Dermis blood vessel endothelial cell (primary cell): ENCODE measurements around the gene ORC5. TPM values are rescaled to one million over a fixed set of nuclear protein-coding genes. Genes with fewer than 3 reads are reported as not detected.

ENCODE experiments used
- DNase-seq: peaks from one replicate; pipeline ENCODE4 v3.0.0; 2010
- total RNA-seq: library from RNA; depleted of rRNA; stranded (reverse); fragments of >200 nt; gene quantifications from 2 replicates; pipeline ENCODE4 v1.2.3, GENCODE V29; 2014

ORC5 gene
- total RNA-seq, 1 donor from 2014 or later, result 30.0 TPM

DNA sequence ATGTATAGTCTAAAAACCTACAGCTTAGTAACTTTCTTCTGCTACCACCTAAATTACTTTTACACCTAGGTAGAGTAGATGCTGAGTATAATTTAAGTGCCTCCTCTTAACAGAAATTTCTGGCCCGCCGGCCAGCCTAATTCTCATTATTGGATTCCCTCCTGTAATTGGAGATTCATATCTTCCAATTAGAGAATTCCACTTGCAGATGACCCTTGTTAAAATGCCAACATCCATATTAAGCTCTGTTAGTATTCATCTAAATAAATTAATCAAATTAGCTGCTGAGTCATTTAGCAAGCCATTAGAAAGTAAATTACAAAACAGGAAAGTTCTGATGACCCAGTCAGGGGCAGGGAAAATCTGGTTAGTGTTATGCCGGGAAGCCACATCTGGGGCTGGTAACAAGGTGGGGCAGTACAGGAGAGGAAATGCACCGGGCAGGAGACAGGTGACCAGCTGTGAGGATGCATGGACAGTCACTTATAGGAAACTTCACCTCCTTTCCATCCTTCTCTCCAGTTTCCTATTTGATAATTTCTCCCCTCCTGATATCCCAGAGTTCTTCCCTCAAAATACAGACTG, 82.8 kb downstream of the ORC5 start:
- no peak for DNase-seq

DNA sequence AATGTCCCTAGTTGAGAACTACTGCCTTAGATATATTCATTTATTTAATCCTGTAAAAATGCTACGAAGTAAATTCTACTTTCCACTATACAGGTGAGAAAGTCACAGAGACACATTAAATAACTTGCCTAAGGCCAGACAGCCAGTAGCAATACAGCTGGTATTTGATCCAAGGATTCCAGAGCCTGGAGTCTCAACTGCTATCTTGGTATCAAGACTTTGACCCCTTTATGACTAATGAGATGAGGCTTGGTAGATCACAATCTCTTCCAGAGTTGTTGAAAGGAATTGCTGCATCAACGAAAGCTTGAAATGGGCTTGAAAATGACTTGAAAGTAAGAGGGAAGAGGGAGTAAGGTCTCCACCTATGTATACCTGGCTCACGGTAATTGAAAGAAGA, 83.3 kb downstream of the ORC5 start:
- DNase-seq, result no peak

DNA sequence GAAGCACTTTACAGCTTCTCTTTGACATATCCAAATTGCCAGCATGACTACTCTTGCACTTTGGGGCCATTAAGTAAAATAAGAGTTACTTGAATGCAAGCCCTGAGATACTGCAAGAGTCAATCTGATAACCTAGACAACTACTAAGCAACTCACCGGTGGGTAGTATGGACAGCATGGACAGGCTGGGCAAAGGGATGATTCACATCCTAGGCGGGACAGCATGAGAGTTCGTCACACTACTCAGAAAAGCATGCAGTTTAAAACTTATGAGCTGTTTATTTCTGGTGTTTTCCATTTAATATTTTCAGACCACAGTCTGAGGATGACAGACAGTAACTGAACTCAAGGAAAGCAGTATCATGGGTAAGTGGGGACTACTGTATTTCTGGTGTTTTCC, 84.0 kb downstream of the ORC5 start:
- peak; percentile 40 for DNase-seq

DNA sequence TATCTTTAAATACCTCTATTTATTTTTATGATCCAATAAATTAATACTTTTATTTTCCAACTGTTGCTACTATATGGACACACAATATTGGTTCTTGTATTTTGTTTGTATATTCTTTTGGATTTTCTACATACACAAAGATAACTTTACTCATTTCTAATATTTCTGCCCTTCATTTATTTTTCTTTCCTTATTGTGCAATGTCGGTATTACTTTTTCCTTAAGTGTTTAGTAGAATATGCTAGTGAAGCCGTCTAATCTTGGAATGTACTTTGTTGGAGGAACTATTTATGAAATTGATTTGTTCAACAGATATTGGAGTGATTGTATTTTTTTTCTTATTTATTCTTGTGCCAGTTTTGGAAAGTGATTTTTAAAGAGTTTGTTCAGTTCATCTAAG, 94.0 kb downstream of the ORC5 start:
- no peak for DNase-seq

DNA sequence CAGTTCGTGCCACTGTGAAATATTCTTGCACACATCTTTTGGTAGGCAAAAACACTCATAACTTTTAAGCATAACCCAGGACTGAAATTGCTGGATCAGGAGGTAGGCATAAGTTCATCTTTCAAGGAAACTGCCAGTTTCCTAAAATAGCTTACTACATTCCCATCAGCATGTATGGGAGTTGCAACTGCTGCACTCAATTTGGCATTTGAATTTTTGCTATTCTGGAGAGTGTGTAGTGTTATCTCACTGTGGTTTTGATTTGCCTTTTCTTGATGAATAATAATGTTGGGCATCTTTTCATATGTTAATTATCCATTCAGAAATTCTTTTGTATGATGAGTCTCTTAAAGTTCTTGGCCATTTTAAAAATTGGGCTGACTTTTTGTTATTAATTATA, 95.2 kb downstream of the ORC5 start:
- no peak for DNase-seq

DNA sequence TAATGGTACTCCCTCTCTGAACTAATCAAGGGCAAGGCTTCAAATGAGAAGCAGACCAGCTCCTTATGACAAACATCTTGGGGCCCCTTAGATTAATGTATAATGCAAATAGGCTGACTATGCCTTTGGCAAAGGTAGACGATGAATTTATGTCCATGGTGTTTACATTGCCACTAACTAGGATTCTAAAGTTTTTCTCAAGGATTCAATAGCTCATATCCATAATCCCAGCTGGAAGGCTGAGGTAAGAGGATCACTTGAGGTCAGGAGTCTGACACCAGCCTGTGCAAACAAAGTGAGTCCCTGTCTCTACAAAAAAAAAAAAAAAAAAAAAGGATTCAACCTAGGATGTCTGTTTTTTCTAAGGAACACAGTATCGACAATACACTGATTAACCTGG, 96.5 kb downstream of the ORC5 start:
- DNase-seq, result no peak

DNA sequence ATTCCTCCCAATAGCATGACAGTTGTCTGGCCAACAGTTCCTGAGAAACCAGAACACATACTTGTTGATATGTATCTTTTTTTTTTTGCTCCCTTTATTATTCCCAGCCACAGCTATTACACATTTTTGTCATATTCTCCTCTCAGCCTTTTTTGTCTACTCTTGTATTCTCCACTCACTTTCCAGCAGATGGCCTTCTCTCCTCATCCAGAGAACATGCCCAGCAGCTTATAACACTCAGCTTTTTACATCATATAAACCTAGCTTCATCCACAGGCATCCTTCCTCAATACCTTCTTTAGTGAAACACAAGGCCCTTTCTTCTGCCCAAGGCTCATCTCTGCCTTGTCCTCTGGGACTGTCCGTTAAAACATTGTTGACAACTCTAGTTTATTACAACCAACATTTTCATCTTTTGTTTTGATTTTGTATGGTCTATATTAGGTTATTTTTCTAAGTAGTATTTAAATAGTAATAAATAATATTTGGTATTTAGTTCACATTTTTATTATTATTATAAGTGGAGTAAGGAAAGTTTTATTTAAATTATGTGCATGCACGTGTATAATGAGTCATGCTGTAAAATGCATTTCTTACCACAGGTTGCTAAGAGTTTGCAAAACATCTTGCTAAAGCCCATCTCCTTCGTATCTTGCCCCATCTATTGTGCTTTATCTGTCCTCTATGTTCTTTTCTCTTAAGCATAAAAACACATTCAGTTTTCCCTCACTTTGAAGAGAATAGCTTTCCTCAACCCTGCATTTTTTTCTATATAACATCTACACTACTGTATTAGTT, 101.5 kb downstream of the ORC5 start:
- peak; percentile 32 for DNase-seq

DNA sequence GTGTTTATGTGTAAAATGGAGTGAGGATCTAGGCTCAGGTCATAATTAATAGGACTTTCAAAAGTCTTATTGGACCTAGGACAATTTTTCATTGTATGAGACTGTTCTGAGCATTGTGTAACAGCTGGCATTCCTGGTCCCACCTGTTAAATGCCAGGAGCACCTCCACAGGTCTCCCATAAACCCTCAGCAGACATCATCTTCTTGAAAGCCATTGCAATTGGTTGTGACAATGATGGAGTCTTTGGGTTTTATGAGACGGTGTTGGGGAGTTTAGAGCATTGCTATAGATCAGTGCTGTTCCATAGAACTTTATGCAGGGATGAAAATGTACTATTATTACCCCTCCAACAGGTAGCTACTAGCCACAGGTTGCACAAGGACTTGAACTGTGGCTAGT, 108.9 kb downstream of the ORC5 start:
- DNase-seq, result no peak

DNA sequence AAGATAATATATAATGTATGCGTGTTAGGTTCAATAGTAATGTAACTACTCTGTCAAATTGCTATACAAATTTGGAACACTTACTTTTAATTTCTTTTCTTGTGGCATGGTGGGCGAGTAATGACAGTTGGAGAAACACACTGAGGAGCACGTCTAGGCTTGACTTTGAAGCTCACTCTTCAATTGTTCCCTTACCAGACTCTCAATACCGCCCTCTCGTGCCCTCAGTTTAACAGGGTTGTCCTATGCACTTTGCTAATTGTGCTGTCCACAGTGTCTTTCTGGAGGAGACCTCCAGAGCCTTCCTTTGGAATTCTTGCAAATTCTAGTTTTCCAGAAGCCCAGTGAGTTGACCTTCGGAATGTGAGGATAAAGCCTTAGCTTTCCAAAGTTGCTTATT, 111.1 kb downstream of the ORC5 start:
- DNase-seq, result peak; percentile 54

DNA sequence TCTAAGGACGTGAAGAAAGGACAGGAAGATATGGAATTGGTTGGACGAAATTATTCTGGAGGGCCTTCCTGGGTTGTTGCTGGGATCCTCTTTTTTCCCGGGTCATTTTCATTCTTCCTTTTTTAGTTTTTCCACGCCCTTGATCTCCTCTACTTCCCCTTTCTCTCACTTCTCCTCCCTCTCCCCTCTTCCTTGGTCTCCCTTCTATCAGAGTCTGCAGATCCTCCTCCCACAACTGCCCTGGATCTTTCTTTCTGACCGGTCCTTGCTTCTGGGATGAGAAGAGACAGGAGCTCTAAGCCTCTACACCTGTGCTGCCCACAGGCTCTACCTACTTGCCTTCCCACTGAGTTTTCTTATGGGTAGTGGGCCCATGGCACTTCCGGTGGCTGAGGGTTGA, 114.7 kb downstream of the ORC5 start:
- DNase-seq, result no peak

DNA sequence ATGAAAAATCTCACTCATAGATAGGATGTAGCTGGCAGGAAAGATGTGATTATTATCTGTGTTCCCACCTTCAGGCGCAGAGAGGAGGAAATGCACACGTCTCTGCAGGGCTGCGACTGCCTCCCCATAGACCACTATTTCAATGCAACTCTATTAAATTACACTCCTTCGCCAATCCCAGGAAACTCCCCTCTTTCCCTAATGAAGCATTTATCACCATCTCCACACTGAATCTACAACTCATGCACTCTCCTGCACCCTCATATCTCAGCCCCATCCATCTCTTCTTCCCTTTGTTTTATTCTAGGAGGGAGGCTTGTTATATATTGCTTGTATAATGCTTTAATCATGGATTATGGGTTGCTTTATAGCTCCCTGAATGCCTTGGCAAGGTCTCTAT, 116.6 kb downstream of the ORC5 start:
- no peak for DNase-seq

DNA sequence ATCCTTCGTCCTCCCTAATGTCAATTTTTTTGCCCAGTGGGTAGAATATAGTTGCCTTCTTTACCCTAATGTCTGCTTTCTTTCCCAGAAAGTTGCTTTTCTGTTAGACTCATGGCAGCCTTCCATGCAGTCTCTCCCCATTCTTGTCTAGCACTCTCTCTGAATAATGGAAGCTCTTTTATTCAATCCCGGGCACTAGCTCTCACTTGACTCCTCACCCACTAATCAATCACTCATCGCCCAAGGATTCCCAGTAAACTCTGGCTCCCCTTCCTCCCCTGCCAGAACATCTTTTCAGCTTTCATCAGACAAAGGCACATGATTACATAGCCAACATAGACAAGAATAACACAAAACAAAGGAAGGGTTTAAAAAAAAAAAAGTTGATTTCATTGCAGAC, 118.2 kb downstream of the ORC5 start:
- no peak for DNase-seq

DNA sequence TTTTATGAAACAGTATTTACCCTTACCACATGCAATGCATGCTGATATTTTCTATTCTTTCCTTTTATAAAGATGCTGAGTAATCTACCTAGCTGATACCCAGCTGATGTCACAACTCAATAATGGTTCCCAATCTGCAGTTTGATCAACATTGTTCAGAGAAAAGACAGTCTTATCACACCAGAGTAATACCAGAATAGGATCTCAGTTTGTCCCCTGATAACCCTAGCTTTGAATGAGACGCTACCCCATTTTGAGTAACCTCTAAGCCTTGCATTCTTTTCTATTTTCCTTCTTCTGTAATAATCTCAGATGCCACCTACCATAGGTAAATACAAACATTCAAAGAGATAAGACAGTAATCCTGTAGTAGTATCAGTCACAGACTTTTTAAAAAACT, 118.8 kb downstream of the ORC5 start:
- DNase-seq, result no peak

Other genes with a start within 250 kb of the ORC5 start
- gene RELN, start 218.4 kb downstream of the ORC5 start, total RNA-seq, result 412 and 787 TPM in 2 replicates
- gene LHFPL3, start 120.6 kb upstream of the ORC5 start, total RNA-seq, result not detected in 2 replicates